Caki2 (cell line): ENCODE data around the gene PCDHGA2. TPM values are rescaled to one million over a fixed set of nuclear protein-coding genes. Genes with fewer than 3 reads are reported as not detected.
"Not testable (repeated sequence)": the region's sequence is repeated elsewhere in the genome, so short reads cannot be mapped to it uniquely, and the experiment has no call there.

Source experiments
- DNase-seq: peaks from one replicate; pipeline ENCODE4 v3.0.0-alpha.2; 2015; ENCODE audit warnings: low read depth
- in situ Hi-C: cut with HindIII; loops from 2 replicates; pipeline ENCODE4 v1.10.0; 2016; ENCODE audit warnings: low sequenced_read_pairs, low pct_unique_long_range_greater_than_20kb, mixed read lengths
- total RNA-seq: library from RNA; depleted of rRNA; stranded (reverse); fragments of >200 nt; shearing (Covaris generic); gene quantifications from 2 replicates; pipeline ENCODE4 v1.2.3, GENCODE V29; 2014; ENCODE audit warnings: low replicate concordance

The PCDHGA2 gene
- total RNA-seq, 1 experiment from 2014 or later = not detected

GRCh38 chr5:141343242-141343952, 4.8 kb downstream of the PCDHGA2 start, which contains the start of gene PCDHGA3:
TSS of gene PCDHGA3 (plus strand) at chr5:141343829. CDS start at chr5:141344034, 205 bp downstream.
- in situ Hi-C loops = no loop called here

GRCh38 chr5:141343953-141344463, 5.4 kb downstream of the PCDHGA2 start:
- in situ Hi-C loops = no loop called here

More at GRCh38 chr5:141343242-141343952, 4.8 kb downstream of the PCDHGA2 start, which contains the start of gene PCDHGA3:
- DNase-seq = no peak

GRCh38 chr5:141345327-141345726, 6.8 kb downstream of the PCDHGA2 start:
- in situ Hi-C loops = no loop called here
- no peak for DNase-seq

More at GRCh38 chr5:141343953-141344463, 5.4 kb downstream of the PCDHGA2 start:
- no peak for DNase-seq

- DNase-seq, in situ Hi-C loops: not testable (repeated sequence)
These were observed 7.5 kb downstream of the PCDHGA2 start for GRCh38 chr5:141346017-141346416.

GRCh38 chr5:141349917-141350619, 11.5 kb downstream of the PCDHGA2 start, which contains the start of gene PCDHGB1:
TSS of gene PCDHGB1 (plus strand) at chr5:141350099. CDS start at chr5:141350261, 162 bp downstream.
- in situ Hi-C loops = no loop called here
- DNase-seq = no peak

- in situ Hi-C loops = no loop called here
- DNase-seq = no peak
These were observed 13.0 kb downstream of the PCDHGA2 start for GRCh38 chr5:141351591-141351990.

GRCh38 chr5:141354900-141355469, 16.4 kb downstream of the PCDHGA2 start, which contains the start of gene PCDHGA4:
TSS of gene PCDHGA4 (plus strand) at chr5:141355021. CDS start at chr5:141355108, 87 bp downstream.
- in situ Hi-C loops = no loop called here
- no peak for DNase-seq

- DNase-seq = no peak
- in situ Hi-C loops = no loop called here
These were observed 17.1 kb downstream of the PCDHGA2 start for GRCh38 chr5:141355641-141356040.

GRCh38 chr5:141356133-141356532, 17.6 kb downstream of the PCDHGA2 start:
- no peak for DNase-seq
- in situ Hi-C loops = no loop called here

- DNase-seq = no peak
- in situ Hi-C loops = no loop called here
These were observed 18.4 kb downstream of the PCDHGA2 start for GRCh38 chr5:141356950-141357349.

- peak; percentile 6 for DNase-seq
- in situ Hi-C loops = no loop called here
These were observed 21.3 kb downstream of the PCDHGA2 start, which contains the start of gene PCDHGB2 for GRCh38 chr5:141359790-141360426. TSS of gene PCDHGB2 (plus strand) at chr5:141359994. CDS start at chr5:141360136, 142 bp downstream.

GRCh38 chr5:141360685-141361084, 22.1 kb downstream of the PCDHGA2 start:
- in situ Hi-C loops = no loop called here
- no peak for DNase-seq

- in situ Hi-C loops = no loop called here
- no peak for DNase-seq
These were observed 24.2 kb downstream of the PCDHGA2 start for GRCh38 chr5:141362719-141363118.

- in situ Hi-C loops = no loop called here
- no peak for DNase-seq
These were observed 25.5 kb downstream of the PCDHGA2 start, which contains the start of gene PCDHGA5 for GRCh38 chr5:141363952-141364660. TSS of gene PCDHGA5 (plus strand) at chr5:141364162. CDS start at chr5:141364331, 169 bp downstream.

GRCh38 chr5:141366016-141366896, 27.7 kb downstream of the PCDHGA2 start:
- in situ Hi-C loops = no loop called here
- DNase-seq = no peak

- DNase-seq = no peak
- in situ Hi-C loops = no loop called here
These were observed 31.7 kb downstream of the PCDHGA2 start, which contains the start of gene PCDHGB3 for GRCh38 chr5:141369994-141370848. TSS of gene PCDHGB3 (plus strand) at chr5:141370242. CDS start at chr5:141370395, 153 bp downstream.
